Inflammatory macrophage treated with lipopolysaccharide for 1 hour (primary cell): ENCODE data around the gene KLHL13.
A peak's percentile ranks its signal among the peaks of the same experiment; 100 is the strongest.
"Not testable (repeated sequence)": the region's sequence is repeated elsewhere in the genome, so short reads cannot be mapped to it uniquely, and the experiment has no call there.

Experiments used
- DNase-seq, 2 donors: peaks; one replicate each; pipeline ENCODE4 v3.0.0-alpha.2; 2020 to 2022

Gene KLHL13

GRCh38 chrX:118066867-118067515 is 49.6 kb downstream of the KLHL13 start:
- DNase-seq: no peak

GRCh38 chrX:118062817-118063615 is 53.6 kb downstream of the KLHL13 start:
- DNase-seq: no peak

GRCh38 chrX:118062048-118062789 is 54.4 kb downstream of the KLHL13 start:
- no peak for DNase-seq

GRCh38 chrX:118058924-118059323 is 57.7 kb downstream of the KLHL13 start:
- no peak for DNase-seq

GRCh38 chrX:118056870-118057269 is 59.7 kb downstream of the KLHL13 start:
- DNase-seq: no peak

GRCh38 chrX:118049713-118050112 is 66.9 kb downstream of the KLHL13 start:
- DNase-seq: peak in 1 of 2 donors; percentile 6

GRCh38 chrX:118047446-118048186 is 69.0 kb downstream of the KLHL13 start:
- DNase-seq: no peak

- DNase-seq: no peak
Measured at GRCh38 chrX:118039591-118039990, 77.0 kb downstream of the KLHL13 start.

- DNase-seq: no peak
Measured at GRCh38 chrX:118038614-118039365, 77.8 kb downstream of the KLHL13 start.

- no peak for DNase-seq
Measured at GRCh38 chrX:118026631-118027030, 90.0 kb downstream of the KLHL13 start.

- no peak for DNase-seq
Measured at GRCh38 chrX:118025226-118025625, 91.4 kb downstream of the KLHL13 start.

GRCh38 chrX:118024482-118024881 is 92.1 kb downstream of the KLHL13 start:
- DNase-seq: peak in 1 of 2 donors; percentile 0

GRCh38 chrX:118022753-118023152 is 93.9 kb downstream of the KLHL13 start:
- no peak for DNase-seq

- no peak for DNase-seq
Measured at GRCh38 chrX:118016422-118016821, 100.2 kb downstream of the KLHL13 start.

GRCh38 chrX:118002417-118002816 is 114.2 kb downstream of the KLHL13 start:
- DNase-seq: not testable (repeated sequence)

GRCh38 chrX:118000518-118000917 is 116.1 kb downstream of the KLHL13 start:
- no peak for DNase-seq

GRCh38 chrX:117998171-117998570 is 118.4 kb downstream of the KLHL13 start:
- DNase-seq: no peak

GRCh38 chrX:117996918-117997480 is 119.6 kb downstream of the KLHL13 start:
- no peak for DNase-seq

GRCh38 chrX:117996408-117996807 is 120.2 kb downstream of the KLHL13 start:
- no peak for DNase-seq

GRCh38 chrX:117995378-117995777 is 121.2 kb downstream of the KLHL13 start:
- DNase-seq: no peak

- DNase-seq: no peak
Measured at GRCh38 chrX:117992192-117992723, 124.4 kb downstream of the KLHL13 start.

- DNase-seq: no peak
Measured at GRCh38 chrX:117990438-117990837, 126.2 kb downstream of the KLHL13 start.
